Liver (tissue), 9 donors: ENCODE data around the gene GAPVD1. TPM values are rescaled to one million over a fixed set of nuclear protein-coding genes. Genes with fewer than 3 reads are reported as not detected.

ENCODE experiments used
- DNase-seq: peaks from one replicate; pipeline ENCODE4 v3.0.0-alpha.2; 2017; ENCODE audit warnings: low spot score
- H3K27ac ChIP-seq, 2 donors: one replicate each; pipeline ENCODE4 v1.7.0; 2013; ENCODE audit warnings: inconsistent platforms in 2 of 2, low read length in 2 of 2, control low read depth in 1 of 2, low read depth in 1 of 2, mild to moderate bottlenecking in 1 of 2
- H3K27me3 ChIP-seq, 4 donors: one replicate each; pipeline versions ENCODE4 v1.6.1 to v1.7.0; 2013; ENCODE audit warnings: low read length in 3 of 4, inconsistent platforms in 1 of 4, mild to moderate bottlenecking in 1 of 4, moderate library complexity in 1 of 4; ENCODE audit not compliant: control insufficient read depth in 4 of 4, insufficient read depth in 4 of 4
- H3K36me3 ChIP-seq, 4 donors: one replicate each; pipeline versions ENCODE4 v1.6.1 to v1.7.0; 2013; ENCODE audit warnings: low read length in 3 of 4, mild to moderate bottlenecking in 3 of 4, low read depth in 1 of 4, moderate library complexity in 1 of 4; ENCODE audit not compliant: control insufficient read depth in 4 of 4, insufficient read depth in 3 of 4
- H3K4me1 ChIP-seq, 4 donors: one replicate each; pipeline versions ENCODE4 v1.6.1 to v1.7.0; 2013; ENCODE audit warnings: low read length in 3 of 4, mild to moderate bottlenecking in 3 of 4, moderate library complexity in 1 of 4; ENCODE audit not compliant: control insufficient read depth in 4 of 4, insufficient read depth in 4 of 4
- H3K4me3 ChIP-seq, 3 donors: one replicate each; pipeline versions ENCODE4 v1.6.1 to v1.7.0; 2013; ENCODE audit warnings: low read length in 3 of 3, control low read depth in 1 of 3, low read depth in 1 of 3, mild to moderate bottlenecking in 1 of 3
- H3K9ac ChIP-seq, 2 donors: one replicate each; pipeline ENCODE4 v1.7.0; 2013; ENCODE audit warnings: low read length in 2 of 2, mild to moderate bottlenecking in 2 of 2, moderate library complexity in 2 of 2, control low read depth in 1 of 2, low read depth in 1 of 2
- H3K9me3 ChIP-seq, 4 donors: one replicate each; pipeline versions ENCODE4 v1.6.1 to v1.7.0; 2013; ENCODE audit warnings: low read length in 3 of 4; ENCODE audit not compliant: control insufficient read depth in 4 of 4
- ATF3 ChIP-seq: IDR thresholded peaks from 2 replicates; pipeline ENCODE4 v1.6.1; 2016; ENCODE audit warnings: antibody characterized with exemption
- CTCF ChIP-seq: fragments of 150-350 bp; IDR thresholded peaks from 2 replicates; pipeline ENCODE4 v1.5.1; 2017; ENCODE audit warnings: improper control_type of control experiment, low read depth, low read length; ENCODE audit not compliant: missing input control
- EGR1 ChIP-seq, 2 donors: IDR thresholded peaks; 2 replicates each; pipeline ENCODE4 v1.6.1; 2016 to 2018; ENCODE audit warnings: antibody characterized with exemption in 2 of 2, low read depth in 2 of 2
- FOXA1 ChIP-seq: IDR thresholded peaks from 2 replicates; pipeline ENCODE4 v1.6.1; 2016; ENCODE audit warnings: antibody characterized with exemption
- FOXA2 ChIP-seq: IDR thresholded peaks from 2 replicates; pipeline ENCODE4 v1.6.1; 2016; ENCODE audit warnings: antibody characterized with exemption
- GABPA ChIP-seq, 2 donors: IDR thresholded peaks in 1 of 2; conservative IDR thresholded peaks in 1 of 2; 2 replicates each; pipeline ENCODE4 v1.6.1; 2016; ENCODE audit warnings: antibody characterized with exemption in 2 of 2, mild to moderate bottlenecking in 1 of 2, moderate library complexity in 1 of 2
- HNF4A ChIP-seq, 2 donors: conservative IDR thresholded peaks; 2 replicates each; pipeline ENCODE4 v1.6.1; 2016; ENCODE audit warnings: antibody characterized with exemption in 2 of 2, mild to moderate bottlenecking in 2 of 2
- HNF4G ChIP-seq: IDR thresholded peaks from 2 replicates; pipeline ENCODE4 v1.6.1; 2016; ENCODE audit warnings: antibody characterized with exemption
- NR2F2 ChIP-seq: IDR thresholded peaks from 2 replicates; pipeline ENCODE4 v1.6.1; 2016; ENCODE audit warnings: antibody characterized with exemption
- RAD21 ChIP-seq, 2 donors: IDR thresholded peaks; 2 replicates each; pipeline ENCODE4 v1.6.1; 2016; ENCODE audit warnings: antibody characterized with exemption in 2 of 2, mild to moderate bottlenecking in 2 of 2
- REST ChIP-seq: IDR thresholded peaks from 2 replicates; pipeline ENCODE4 v1.6.1; 2016; ENCODE audit warnings: antibody characterized with exemption, mild to moderate bottlenecking
- SP1 ChIP-seq: IDR thresholded peaks from 2 replicates; pipeline ENCODE4 v1.6.1; 2018; ENCODE audit warnings: antibody characterized with exemption, mild to moderate bottlenecking
- TAF1 ChIP-seq: conservative IDR thresholded peaks from 2 replicates; pipeline ENCODE4 v1.6.1; 2016; ENCODE audit warnings: antibody characterized with exemption, mild to moderate bottlenecking
- YY1 ChIP-seq: IDR thresholded peaks from 2 replicates; pipeline ENCODE4 v1.6.1; 2016; ENCODE audit warnings: antibody characterized with exemption, mild to moderate bottlenecking
- ZBTB33 ChIP-seq: IDR thresholded peaks from 2 replicates; pipeline ENCODE4 v1.6.1; 2016; ENCODE audit warnings: antibody characterized with exemption
- WGBS: extraction: QIAGEN DNeasy Blood & Tissue Kit; methylation state at CpG from one replicate; pipeline ENCODE4 v1.1.7; 2013; 5-methylcytosine and 5-hydroxymethylcytosine counted together
- polyA plus RNA-seq, 2 donors: library from polyadenylated mRNA; stranded (reverse) in 1 of 2; unstranded in 1 of 2; fragments of 200-250 nt in 1 of 2; fragments of >200 nt in 1 of 2; fragmentation: Nextera tagmentation in 1 of 2; extraction: Ambion mirVana in 1 of 2; gene quantifications; one replicate each; pipeline versions ENCODE4 v1.2.1 to v1.2.3, GENCODE V29; 2013 to 2015
- total RNA-seq, 2 donors: library from RNA; depleted of rRNA; stranded (reverse); fragments of >200 nt; gene quantifications; one replicate each; pipeline ENCODE4 v1.2.3, GENCODE V29; 2014
- donor health status: healthy.
- donor health status: healthy.
- donor health status: healthy.
- donor health status: healthy.
- donor health status: healthy.

GAPVD1 gene
- total and polyA plus RNA-seq, 4 donors: 5.5 to 89.7 (median 28.6) TPM

- WGBS: 96% methylated on average over 2 of the region's 2 CpGs
- H3K9me3 ChIP-seq: no peaks in the 10 kb centered on the region
- peaks cover 0 to 6% (median 2%) of the 10 kb centered on the region in 4 donors for H3K4me1 ChIP-seq
- no peak overlapping the region for H3K27ac ChIP-seq
- no peaks in the 10 kb centered on the region for H3K27me3 ChIP-seq
- no peak overlapping the region for H3K9ac ChIP-seq
- H3K36me3 ChIP-seq: peaks cover 5 to 40% (median 25%) of the 10 kb centered on the region in 4 donors
- TF ChIP-seq ATF3 (no peak), CTCF (no peak), RAD21 (IDR thresholded peaks at IDR 0.05) (no peak), HNF4G (no peak), YY1 (no peak), FOXA2 (no peak), FOXA1 (no peak)
- no peak for DNase-seq
- H3K4me3 ChIP-seq: no peak overlapping the region
Measured at GRCh38 chr9:125325826-125326225, 64.2 kb downstream of the GAPVD1 start.

GRCh38 chr9:125329978-125330377 is 68.4 kb downstream of the GAPVD1 start:
- Histone ChIP-seq H3K27me3 (no peaks in the 10 kb centered on the region), H3K4me3 (no peak overlapping the region), H3K27ac (no peak overlapping the region), H3K9me3 (no peaks in the 10 kb centered on the region), H3K36me3 (peaks cover 9 to 52% (median 27%) of the 10 kb centered on the region in 4 donors), H3K9ac (no peak overlapping the region), H3K4me1 (peaks cover 0 to 6% (median 2%) of the 10 kb centered on the region in 4 donors)
- TF ChIP-seq HNF4A (conservative IDR thresholded peaks at IDR 0.05) (no peak), NR2F2 (no peak), YY1 (no peak), HNF4G (no peak), GABPA (IDR thresholded peaks at IDR 0.05 in 1 of 2, conservative IDR thresholded peaks at IDR 0.05 in 1 of 2) (no peak), ATF3 (no peak)
- no peak for DNase-seq

GRCh38 chr9:125330587-125330986 is 69.0 kb downstream of the GAPVD1 start:
- Histone ChIP-seq H3K27me3 (no peaks in the 10 kb centered on the region), H3K9me3 (no peaks in the 10 kb centered on the region), H3K4me3 (no peak overlapping the region), H3K27ac (no peak overlapping the region), H3K36me3 (peaks cover 9 to 52% (median 26%) of the 10 kb centered on the region in 4 donors), H3K9ac (no peak overlapping the region), H3K4me1 (peaks cover 0 to 6% (median 2%) of the 10 kb centered on the region in 4 donors)
- TF ChIP-seq REST: no peak
- no peak for TF ChIP-seq EGR1 (IDR thresholded peaks at IDR 0.05; ENCODE audit: low read depth in 2 of 2)
- no peak for TF ChIP-seq SP1
- TF ChIP-seq ATF3: no peak
- TF ChIP-seq CTCF: no peak
- TF ChIP-seq ZBTB33: no peak
- TF ChIP-seq YY1: no peak
- TF ChIP-seq FOXA1: no peak
- TF ChIP-seq TAF1: no peak
- no peak for TF ChIP-seq HNF4G
- no peak for DNase-seq
- WGBS: 93% methylated on average over 2 of the region's 2 CpGs
